GM23338 (cell line): Measurements from ENCODE around the gene DLX3. TPM values are rescaled to one million over a fixed set of nuclear protein-coding genes. Genes with fewer than 3 reads are reported as not detected.

Experiments used
- ATAC-seq: fragments of 200-7000 bp; cut with Tn5 transposase; 3 replicates; pipeline ENCODE4 v1.9.1; 2020
- DNase-seq: peaks from one replicate; pipeline ENCODE4 v3.0.0-alpha.2; 2015; ENCODE audit warnings: low spot score
- H2AFZ ChIP-seq: fragments of 200-600 bp; sonication (generic); 2 replicates; pipeline ENCODE4 v1.8.0; 2016; ENCODE audit warnings: antibody characterized with exemption, mild to moderate bottlenecking, moderate library complexity
- H3F3A ChIP-seq: fragments of 200-600 bp; sonication (generic); replicated peaks from 2 replicates; pipeline ENCODE4 v1.8.0; 2017; ENCODE audit warnings: antibody characterized with exemption, mixed run types, low read depth
- H3K27ac ChIP-seq: fragments of 200-600 bp; sonication (generic); 2 replicates; pipeline ENCODE4 v1.6.1; 2016; ENCODE audit warnings: low read depth
- H3K27me3 ChIP-seq: fragments of 200-600 bp; sonication (generic); 2 replicates; pipeline ENCODE4 v1.8.0; 2016; ENCODE audit warnings: mild to moderate bottlenecking, mixed run types, moderate library complexity; ENCODE audit not compliant: insufficient read depth
- H3K36me3 ChIP-seq: fragments of 200-600 bp; sonication (generic); 2 replicates; pipeline ENCODE4 v1.8.0; 2016; ENCODE audit warnings: mild to moderate bottlenecking; ENCODE audit not compliant: insufficient read depth
- H3K4me1 ChIP-seq: fragments of 200-600 bp; sonication (generic); 2 replicates; pipeline ENCODE4 v1.8.0; 2016; ENCODE audit warnings: mild to moderate bottlenecking, moderate library complexity; ENCODE audit not compliant: insufficient read depth
- H3K4me2 ChIP-seq: fragments of 200-600 bp; sonication (generic); 2 replicates; pipeline ENCODE4 v1.7.1; 2017; ENCODE audit warnings: mixed run types
- H3K4me3 ChIP-seq: fragments of 200-600 bp; sonication (generic); 2 replicates; pipeline ENCODE4 v1.6.1; 2016; ENCODE audit warnings: mixed run types
- H3K79me2 ChIP-seq: fragments of 200-600 bp; sonication (generic); replicated peaks from 2 replicates; pipeline ENCODE4 v1.8.0; 2017; ENCODE audit warnings: mild to moderate bottlenecking; ENCODE audit not compliant: insufficient read depth
- H3K9me2 ChIP-seq: fragments of 200-600 bp; sonication (generic); 2 replicates; pipeline ENCODE4 v1.8.0; 2017; ENCODE audit not compliant: insufficient read depth
- H4K20me1 ChIP-seq: fragments of 200-600 bp; sonication (generic); replicated peaks from 2 replicates; pipeline ENCODE4 v1.8.0; 2017; ENCODE audit warnings: mild to moderate bottlenecking; ENCODE audit not compliant: insufficient read depth
- H3K27ac Mint-ChIP-seq: 2 replicates; pipeline ENCODE4 v1.8.0; 2020; ENCODE audit warnings: inconsistent platforms, mild to moderate bottlenecking, moderate library complexity, mixed read lengths
- H3K27me3 Mint-ChIP-seq: 3 replicates; pipeline ENCODE4 v1.8.0; 2022; ENCODE audit warnings: low read depth, mild to moderate bottlenecking, moderate library complexity, mixed read lengths, inconsistent platforms; ENCODE audit not compliant: insufficient read depth, poor library complexity
- H3K36me3 Mint-ChIP-seq: 3 replicates; pipeline ENCODE4 v1.8.0; 2021; ENCODE audit warnings: low read depth, mild to moderate bottlenecking, inconsistent platforms, moderate library complexity, mixed read lengths
- H3K4me1 Mint-ChIP-seq: 3 replicates; pipeline ENCODE4 v1.8.0; 2020; ENCODE audit warnings: mild to moderate bottlenecking, inconsistent platforms, mixed read lengths
- H3K4me3 Mint-ChIP-seq: 3 replicates; pipeline ENCODE4 v1.8.0; 2021; ENCODE audit warnings: moderate library complexity, mild to moderate bottlenecking, inconsistent platforms, mixed read lengths
- H3K9me3 Mint-ChIP-seq: 3 replicates; pipeline ENCODE4 v1.8.0; 2020; ENCODE audit warnings: moderate library complexity, mild to moderate bottlenecking, inconsistent platforms, mixed read lengths
- CREB1 ChIP-seq: fragments of 250-450 bp; sonication (Bioruptor Pico); IDR thresholded peaks from 2 replicates; pipeline ENCODE4 v1.5.0; 2020; ENCODE audit warnings: low read depth, mild to moderate bottlenecking, moderate library complexity
- CTCF ChIP-seq, 2 experiments: fragments of 200-600 bp in 1 of 2; sonication (generic) in 1 of 2; conservative IDR thresholded peaks; 2 replicates each; pipeline versions ENCODE4 v1.5.1 to v1.6.1; 2016 to 2017; ENCODE audit warnings: antibody characterized with exemption in 2 of 2, low read depth in 2 of 2, mild to moderate bottlenecking in 2 of 2, moderate library complexity in 1 of 2
- ETS1 ChIP-seq: IDR thresholded peaks from 2 replicates; pipeline ENCODE4 v1.6.1; 2016; ENCODE audit warnings: antibody characterized with exemption
- EZH2 ChIP-seq: fragments of 200-600 bp; sonication (generic); IDR thresholded peaks from one replicate; pipeline ENCODE4 v1.8.0; 2017; ENCODE audit warnings: antibody characterized with exemption, mild to moderate bottlenecking, low read depth; ENCODE audit not compliant: unreplicated experiment
- POLR2AphosphoS5 ChIP-seq: IDR thresholded peaks from 2 replicates; pipeline ENCODE4 v1.6.1; 2016; ENCODE audit warnings: antibody characterized with exemption, low read depth
- STAT1 ChIP-seq: IDR thresholded peaks from one replicate; pipeline ENCODE4 v1.6.1; 2016; ENCODE audit warnings: antibody characterized with exemption; ENCODE audit not compliant: unreplicated experiment
- ZNF114 ChIP-seq: fragments of 250-450 bp; sonication (Bioruptor Pico); IDR thresholded peaks from 2 replicates; pipeline ENCODE4 v1.5.0; 2020; ENCODE audit warnings: mild to moderate bottlenecking, moderate library complexity
- ZNF331 ChIP-seq: fragments of 250-450 bp; sonication (Bioruptor Pico); IDR thresholded peaks from 2 replicates; pipeline ENCODE4 v1.5.0; 2020; ENCODE audit warnings: low read depth, mild to moderate bottlenecking, moderate library complexity
- ZNF462 ChIP-seq: fragments of 250-450 bp; sonication (Bioruptor Pico); IDR thresholded peaks from 2 replicates; pipeline ENCODE4 v1.5.0; 2020; ENCODE audit warnings: mild to moderate bottlenecking, moderate library complexity
- polyA plus RNA-seq: library from polyadenylated mRNA; unstranded; fragments of >200 nt; fragmentation: Nextera tagmentation; extraction: Ambion mirVana; gene quantifications from 2 replicates; pipeline ENCODE4 v1.2.1, GENCODE V29; 2016
- total RNA-seq: library from RNA; depleted of rRNA; stranded (reverse); fragments of >200 nt; shearing (Covaris generic); gene quantifications from 2 replicates; pipeline ENCODE4 v1.2.3, GENCODE V29; 2014

Gene DLX3
- total and polyA plus RNA-seq, 2 experiments from 2014 or later = 0.14 to 0.27 TPM

GRCh38 chr17:49994085-49995054 lies 654 bp downstream of the DLX3 start:
- peak overlapping the region; percentile 94 for H2AFZ ChIP-seq
- Mint-ChIP-seq H3K27me3 (peaks cover 83% of the 10 kb centered on the region), H3K27ac (no peak overlapping the region), H3K36me3 (no peaks in the 10 kb centered on the region; the same call in 2 of the 3 replicates), H3K9me3 (no peaks in the 10 kb centered on the region; the same call in 2 of the 3 replicates), H3K4me1 (peaks cover 32% of the 10 kb centered on the region), H3K4me3 (peak overlapping the region; percentile 73)
- peak overlapping the region; percentile 66 for H3K4me3 ChIP-seq
- ATAC-seq = peak; percentile 19
- TF ChIP-seq POLR2AphosphoS5 = no peak
- peak; percentile 87 for TF ChIP-seq EZH2
- peak; percentile 22 to 42; a peak in 3 of 4 replicates for TF ChIP-seq CTCF (conservative IDR thresholded peaks at IDR 0.05; ENCODE audit: low read depth in 2 of 2)
- H4K20me1 ChIP-seq = peaks cover 8% of the 10 kb centered on the region; the same call in 1 of the 2 replicates
- no peak overlapping the region for H3K27ac ChIP-seq
- DNase-seq = peak; percentile 75
- peaks cover 3% of the 10 kb centered on the region; the same call in 1 of the 2 replicates for H3F3A ChIP-seq
- no peaks in the 10 kb centered on the region for H3K36me3 ChIP-seq
- H3K79me2 ChIP-seq = no peaks in the 10 kb centered on the region
- H3K9me2 ChIP-seq = no peaks in the 10 kb centered on the region
- H3K4me2 ChIP-seq = peak overlapping the region; percentile 95
- H3K4me1 ChIP-seq = peaks cover 14% of the 10 kb centered on the region
- H3K27me3 ChIP-seq = peaks cover 96% of the 10 kb centered on the region

GRCh38 chr17:49993423-49994060 lies 1.5 kb downstream of the DLX3 start:
- Histone ChIP-seq H4K20me1 (peaks cover 8% of the 10 kb centered on the region; the same call in 1 of the 2 replicates), H3K4me2 (peak overlapping the region; percentile 95), H3K36me3 (no peaks in the 10 kb centered on the region), H3K79me2 (no peaks in the 10 kb centered on the region), H2AFZ (peak overlapping the region; percentile 93), H3F3A (peaks cover 3% of the 10 kb centered on the region; the same call in 1 of the 2 replicates), H3K27me3 (peaks cover 97% of the 10 kb centered on the region), H3K9me2 (no peaks in the 10 kb centered on the region), H3K4me1 (peaks cover 14% of the 10 kb centered on the region), H3K27ac (no peak overlapping the region), H3K4me3 (peak overlapping the region; percentile 66)
- DNase-seq (peak; percentile 88), ATAC-seq (peak; percentile 24)
- H3K9me3 Mint-ChIP-seq = no peaks in the 10 kb centered on the region; the same call in 2 of the 3 replicates
- no peak overlapping the region for H3K27ac Mint-ChIP-seq
- peaks cover 30% of the 10 kb centered on the region for H3K4me1 Mint-ChIP-seq
- peak overlapping the region; percentile 73 for H3K4me3 Mint-ChIP-seq
- H3K27me3 Mint-ChIP-seq = peaks cover 89% of the 10 kb centered on the region
- H3K36me3 Mint-ChIP-seq = no peaks in the 10 kb centered on the region; the same call in 2 of the 3 replicates
- TF ChIP-seq CREB1 (CRISPR knock-in tag) (no peak), ZNF462 (CRISPR knock-in tag) (no peak), ETS1 (0 out of 2 replicates have a peak, but pooled peaks have one; percentile 28), ZNF331 (CRISPR knock-in tag) (no peak), STAT1 (no peak), ZNF114 (CRISPR knock-in tag) (no peak), EZH2 (peak; percentile 60)
